Left lung (tissue), 10 donors: Measurements from ENCODE around the gene NKX6-2. TPM values are rescaled to one million over a fixed set of nuclear protein-coding genes. Genes with fewer than 3 reads are reported as not detected.

Source experiments
- ATAC-seq: fragments of 200-7000 bp; cut with Tn5 transposase; one replicate; pipeline ENCODE4 v1.9.1; 2020; ENCODE audit warnings: moderate library complexity
- DNase-seq, 4 donors: peaks; one replicate each; pipeline ENCODE4 v3.0.0-alpha.2; 2013 to 2020
- H3K27ac ChIP-seq, 2 donors: fragments of 200-600 bp; sonication (generic) in 1 of 2; one replicate each; pipeline versions ENCODE4 v1.5.0 to v1.8.0; 2020 to 2021
- H3K27me3 ChIP-seq, 2 donors: fragments of 200-600 bp; sonication (generic) in 1 of 2; one replicate each; pipeline versions ENCODE4 v1.5.0 to v1.8.0; 2020 to 2021
- H3K36me3 ChIP-seq, 2 donors: fragments of 200-600 bp; sonication (generic) in 1 of 2; one replicate each; pipeline versions ENCODE4 v1.5.0 to v1.8.0; 2020 to 2021
- H3K4me1 ChIP-seq, 2 donors: fragments of 200-600 bp; one replicate each; pipeline ENCODE4 v1.8.0; 2021
- H3K4me3 ChIP-seq, 2 donors: fragments of 200-600 bp; sonication (generic) in 1 of 2; one replicate each; pipeline versions ENCODE4 v1.5.0 to v1.8.0; 2020 to 2021; ENCODE audit warnings: mild to moderate bottlenecking in 1 of 2
- H3K9me3 ChIP-seq, 2 donors: fragments of 200-600 bp; sonication (generic) in 1 of 2; one replicate each; pipeline versions ENCODE4 v1.5.0 to v1.8.0; 2020 to 2021
- intact Hi-C, 2 donors: fragments of 100-400 bp; cut with DNase I; formaldehyde crosslinking; loops; one replicate each; pipeline versions ENCODE4 v1.11.2 to v1.14.2; 2022
- polyA plus RNA-seq, 6 donors: library from polyadenylated mRNA; unstranded; fragments of 120-200 nt; gene quantifications; one replicate each; pipeline ENCODE4 v1.2.1, GENCODE V29; 2013; ENCODE audit not compliant: insufficient read length in 6 of 6
- total RNA-seq, 2 donors: library from RNA; stranded (reverse); fragmentation: NEBNext Ultra II Directional; extraction: Animal tissue kit (Norgen Biotek cat#: 25700); gene quantifications; one replicate each; pipeline ENCODE4 v1.2.1, GENCODE V29; 2021
- TF ChIP-seq, protein P1 (sequence below), 2 donors: fragments of 200-600 bp; sonication (generic) in 1 of 2; IDR thresholded peaks; one replicate each; pipeline versions ENCODE4 v1.5.0 to v1.8.0; 2021; ENCODE audit warnings: antibody characterized with exemption in 2 of 2
- donor health status: DM: no; HTN: yes; CAD: no.
- donor health status: DM: no; HTN: no; CAD: no.

Gene NKX6-2
- total and polyA plus RNA-seq, 8 donors = 4.5 to 6.5 (median 6.1) TPM; not detected in 2

DNA sequence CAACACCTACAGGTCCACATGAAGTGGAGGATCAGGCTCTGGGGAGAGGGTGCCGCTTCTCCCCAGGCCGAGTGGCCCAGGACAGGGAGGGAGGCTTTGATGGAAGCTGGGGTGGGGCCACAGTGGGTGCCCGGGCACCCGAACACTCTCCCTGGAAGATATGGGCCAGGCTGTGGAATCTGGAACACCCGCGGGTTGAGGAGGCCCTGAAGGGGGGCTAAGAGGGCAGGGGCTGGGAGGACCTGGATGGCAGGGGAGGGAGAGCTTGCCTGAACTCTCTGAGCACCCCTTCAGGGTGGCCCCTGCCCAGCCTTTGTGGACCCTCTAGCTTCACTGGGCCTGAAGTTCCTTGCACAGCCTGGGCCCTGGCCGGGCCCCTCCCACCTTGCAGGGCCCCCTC, 4.5 kb upstream of the NKX6-2 start:
- TF ChIP-seq, protein P1, sequence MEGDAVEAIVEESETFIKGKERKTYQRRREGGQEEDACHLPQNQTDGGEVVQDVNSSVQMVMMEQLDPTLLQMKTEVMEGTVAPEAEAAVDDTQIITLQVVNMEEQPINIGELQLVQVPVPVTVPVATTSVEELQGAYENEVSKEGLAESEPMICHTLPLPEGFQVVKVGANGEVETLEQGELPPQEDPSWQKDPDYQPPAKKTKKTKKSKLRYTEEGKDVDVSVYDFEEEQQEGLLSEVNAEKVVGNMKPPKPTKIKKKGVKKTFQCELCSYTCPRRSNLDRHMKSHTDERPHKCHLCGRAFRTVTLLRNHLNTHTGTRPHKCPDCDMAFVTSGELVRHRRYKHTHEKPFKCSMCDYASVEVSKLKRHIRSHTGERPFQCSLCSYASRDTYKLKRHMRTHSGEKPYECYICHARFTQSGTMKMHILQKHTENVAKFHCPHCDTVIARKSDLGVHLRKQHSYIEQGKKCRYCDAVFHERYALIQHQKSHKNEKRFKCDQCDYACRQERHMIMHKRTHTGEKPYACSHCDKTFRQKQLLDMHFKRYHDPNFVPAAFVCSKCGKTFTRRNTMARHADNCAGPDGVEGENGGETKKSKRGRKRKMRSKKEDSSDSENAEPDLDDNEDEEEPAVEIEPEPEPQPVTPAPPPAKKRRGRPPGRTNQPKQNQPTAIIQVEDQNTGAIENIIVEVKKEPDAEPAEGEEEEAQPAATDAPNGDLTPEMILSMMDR (IDR thresholded peaks at IDR 0.05) = no peak
- Histone ChIP-seq H3K27me3 (peaks cover 38 to 89% of the 10 kb centered on the region in 2 donors), H3K27ac (no peak overlapping the region), H3K36me3 (no peaks in the 10 kb centered on the region), H3K9me3 (no peaks in the 10 kb centered on the region), H3K4me3 (no peak overlapping the region), H3K4me1 (peaks cover 11 to 27% of the 10 kb centered on the region in 2 donors)
- no peak for ATAC-seq
- no peak for DNase-seq
- intact Hi-C loops = no loop called here

DNA sequence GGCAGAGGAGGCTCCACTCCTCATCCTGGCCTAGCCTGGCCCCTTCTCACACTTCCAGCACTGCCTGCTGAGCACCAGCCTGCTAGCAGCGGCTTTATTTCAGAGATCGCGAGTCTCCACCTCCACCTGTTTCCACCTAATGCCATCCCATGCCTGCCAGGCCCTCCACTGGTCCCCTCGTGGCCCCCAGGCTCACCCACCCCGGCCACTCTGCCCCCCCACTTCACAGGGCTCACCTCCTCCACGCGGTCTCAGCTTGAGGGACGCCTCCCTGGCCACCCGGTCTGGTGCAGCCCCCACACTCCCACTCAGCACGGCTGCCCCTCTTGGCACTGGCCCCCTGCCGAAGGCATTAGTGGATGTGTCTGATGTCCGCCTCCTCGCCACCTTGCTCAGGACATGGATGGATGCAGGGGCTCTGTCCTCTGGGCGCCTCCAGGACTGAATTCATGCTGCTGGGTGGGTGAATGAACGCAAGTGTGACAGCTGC, 3.8 kb upstream of the NKX6-2 start:
- TF ChIP-seq, protein P1 (IDR thresholded peaks at IDR 0.05) = no peak
- DNase-seq (no peak), ATAC-seq (no peak)
- Histone ChIP-seq H3K27me3 (peaks cover 46 to 91% of the 10 kb centered on the region in 2 donors), H3K9me3 (no peaks in the 10 kb centered on the region), H3K4me1 (peaks cover 11 to 34% of the 10 kb centered on the region in 2 donors), H3K27ac (no peak overlapping the region), H3K4me3 (no peak overlapping the region), H3K36me3 (no peaks in the 10 kb centered on the region)
- intact Hi-C loops = no loop called here

DNA sequence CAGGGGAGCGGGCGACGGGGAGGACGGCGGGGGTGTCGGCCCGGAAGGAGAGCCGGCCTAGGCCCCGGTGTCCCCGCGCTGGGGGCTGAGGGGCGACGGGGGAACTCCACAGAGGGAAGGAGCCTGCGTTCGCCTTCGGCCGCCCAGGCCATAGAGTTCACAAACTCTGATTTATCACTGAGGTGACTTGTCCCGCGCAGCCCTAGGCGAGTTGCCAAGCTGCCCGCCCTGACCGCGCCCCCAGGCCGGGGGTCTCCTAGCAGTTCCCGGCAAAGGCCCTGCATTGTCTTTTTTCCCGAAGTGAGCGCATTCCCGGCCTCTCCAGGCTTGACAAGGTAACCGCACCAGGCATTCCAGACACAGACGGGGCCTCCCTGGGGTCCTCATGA, 2.9 kb upstream of the NKX6-2 start:
- ATAC-seq = no peak
- Histone ChIP-seq H3K9me3 (no peaks in the 10 kb centered on the region), H3K36me3 (peaks cover 0 to 1% of the 10 kb centered on the region in 2 donors), H3K4me3 (no peak overlapping the region), H3K27ac (no peak overlapping the region), H3K4me1 (peaks cover 11 to 34% of the 10 kb centered on the region in 2 donors), H3K27me3 (peaks cover 55 to 91% of the 10 kb centered on the region in 2 donors)
- TF ChIP-seq, protein P1 (IDR thresholded peaks at IDR 0.05) = no peak
- intact Hi-C loops = no loop called here
- no peak for DNase-seq

DNA sequence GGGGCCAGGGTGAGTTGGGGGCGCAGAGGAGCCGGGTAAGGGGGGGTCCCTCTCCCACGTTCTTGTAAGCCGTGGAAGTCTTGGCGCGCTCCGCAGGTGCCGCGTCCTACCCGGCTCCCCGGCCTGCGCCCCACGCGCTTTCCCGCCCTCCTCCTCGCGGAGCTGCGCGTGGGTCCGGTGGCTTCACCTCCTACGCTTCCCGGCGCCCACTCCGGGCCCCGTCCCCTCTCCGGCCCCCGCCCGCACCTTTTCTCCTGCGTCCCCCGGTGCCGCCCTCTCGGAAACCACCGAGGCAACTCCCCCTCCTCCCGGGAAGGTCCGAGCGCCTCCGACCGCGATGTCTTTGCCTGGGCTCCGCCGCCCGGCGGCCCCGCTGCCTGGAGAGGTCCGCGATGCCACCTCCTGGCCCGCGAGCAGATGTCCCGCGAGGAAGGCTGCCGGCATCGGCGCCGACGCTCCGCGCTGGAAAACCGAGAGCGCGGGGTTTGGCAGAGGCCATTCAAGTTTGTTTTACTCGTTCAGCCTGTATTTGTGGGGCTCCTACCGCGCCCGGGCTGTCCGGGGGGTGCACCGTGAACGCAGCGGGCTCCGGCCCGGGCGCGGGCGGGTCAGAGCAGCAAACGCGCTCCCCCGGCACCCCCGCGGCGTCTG, 2.4 kb upstream of the NKX6-2 start:
- TF ChIP-seq, protein P1 (IDR thresholded peaks at IDR 0.05) = no peak
- peaks cover 60 to 91% of the 10 kb centered on the region in 2 donors for H3K27me3 ChIP-seq
- intact Hi-C loops = no loop called here
- no peak overlapping the region for H3K4me3 ChIP-seq
- H3K36me3 ChIP-seq = peaks cover 0 to 7% of the 10 kb centered on the region in 2 donors
- no peak overlapping the region for H3K27ac ChIP-seq
- ATAC-seq (peak; percentile 40), DNase-seq (no peak)
- no peaks in the 10 kb centered on the region for H3K9me3 ChIP-seq
- peaks cover 11 to 34% of the 10 kb centered on the region in 2 donors for H3K4me1 ChIP-seq

DNA sequence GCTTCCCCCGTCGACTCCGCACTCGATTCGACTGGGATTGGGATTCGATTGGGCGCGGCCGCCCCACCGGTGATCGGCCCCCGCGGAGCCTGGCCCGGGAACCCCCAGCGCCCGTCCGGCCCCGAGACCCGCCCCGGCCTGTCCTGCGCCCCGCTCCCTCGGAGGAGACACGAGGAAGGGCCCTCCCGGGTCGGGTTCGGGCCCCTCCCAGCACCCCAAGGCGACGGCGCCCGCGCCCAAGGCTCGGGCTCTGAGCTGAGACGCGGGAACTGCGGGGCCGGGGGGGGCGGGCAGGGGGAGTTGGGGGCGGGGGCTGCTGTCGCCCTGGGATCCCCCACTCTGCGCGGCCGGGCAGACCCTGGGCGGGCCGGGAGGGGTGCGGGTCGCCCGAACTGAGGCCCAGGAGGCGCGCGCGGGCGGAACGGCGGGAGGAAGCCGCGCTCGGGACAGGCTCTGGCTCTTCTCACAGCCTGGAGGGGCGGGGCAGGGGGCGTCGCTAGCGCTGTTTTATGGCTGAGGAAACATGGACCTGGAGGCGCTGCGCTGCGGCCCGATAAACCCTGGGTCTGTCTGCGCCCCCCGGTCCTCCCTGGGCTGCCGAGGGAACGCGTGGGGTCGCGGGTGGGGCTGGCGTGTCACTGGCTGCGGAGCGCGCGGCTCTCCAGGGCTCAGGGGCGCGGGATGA, 1.7 kb upstream of the NKX6-2 start:
- DNase-seq = no peak
- intact Hi-C loops = no loop called here
- peaks cover 64 to 91% of the 10 kb centered on the region in 2 donors for H3K27me3 ChIP-seq
- no peaks in the 10 kb centered on the region for H3K9me3 ChIP-seq
- H3K27ac ChIP-seq = no peak overlapping the region
- H3K36me3 ChIP-seq = peaks cover 0 to 13% of the 10 kb centered on the region in 2 donors
- TF ChIP-seq, protein P1 (IDR thresholded peaks at IDR 0.05) = no peak
- ATAC-seq = no peak
- peaks cover 11 to 34% of the 10 kb centered on the region in 2 donors for H3K4me1 ChIP-seq
- H3K4me3 ChIP-seq = no peak overlapping the region
